ENCODE results near the gene ZBTB17.

The ZBTB17 gene

DNA sequence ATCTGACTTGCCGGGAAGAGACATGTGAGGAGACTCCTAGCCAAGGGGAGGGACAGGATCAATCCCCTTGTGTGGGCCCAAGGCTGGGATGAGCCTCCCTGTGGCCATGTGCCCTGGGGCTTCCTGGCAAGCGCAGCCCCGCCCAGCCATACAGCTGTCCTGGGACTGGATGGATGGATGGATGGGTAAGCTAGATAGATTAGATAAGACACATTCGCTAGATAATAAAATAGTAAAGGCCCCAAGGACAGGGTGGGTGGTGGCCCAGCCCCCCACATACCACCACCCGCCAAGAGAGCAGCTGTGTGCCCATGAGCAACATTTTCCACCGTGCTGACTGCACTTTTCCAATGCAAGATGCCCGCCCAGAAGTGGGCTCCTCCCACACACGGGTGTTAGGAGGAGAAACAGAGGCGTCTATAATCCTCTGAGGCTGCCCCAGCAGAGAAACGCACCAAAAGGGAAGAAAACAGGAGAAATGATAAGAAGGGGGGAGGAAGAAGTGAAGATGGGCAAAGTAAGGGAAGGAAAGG lies 25.1 kb downstream of the ZBTB17 start:
- H3K36me3 ChIP-seq (ENCODE audit: insufficient read depth, low read length) = peaks cover 31% of the 10 kb centered on the region; the same call in 1 of the 2 replicates
- H3K9ac ChIP-seq (ENCODE audit: low read depth, low read length, poor library complexity, severe bottlenecking) = no peak overlapping the region
- no peak for TF ChIP-seq EZH2phosphoT487 (IDR thresholded peaks at IDR 0.05; ENCODE audit: borderline replicate concordance)
- TF ChIP-seq, protein P1, sequence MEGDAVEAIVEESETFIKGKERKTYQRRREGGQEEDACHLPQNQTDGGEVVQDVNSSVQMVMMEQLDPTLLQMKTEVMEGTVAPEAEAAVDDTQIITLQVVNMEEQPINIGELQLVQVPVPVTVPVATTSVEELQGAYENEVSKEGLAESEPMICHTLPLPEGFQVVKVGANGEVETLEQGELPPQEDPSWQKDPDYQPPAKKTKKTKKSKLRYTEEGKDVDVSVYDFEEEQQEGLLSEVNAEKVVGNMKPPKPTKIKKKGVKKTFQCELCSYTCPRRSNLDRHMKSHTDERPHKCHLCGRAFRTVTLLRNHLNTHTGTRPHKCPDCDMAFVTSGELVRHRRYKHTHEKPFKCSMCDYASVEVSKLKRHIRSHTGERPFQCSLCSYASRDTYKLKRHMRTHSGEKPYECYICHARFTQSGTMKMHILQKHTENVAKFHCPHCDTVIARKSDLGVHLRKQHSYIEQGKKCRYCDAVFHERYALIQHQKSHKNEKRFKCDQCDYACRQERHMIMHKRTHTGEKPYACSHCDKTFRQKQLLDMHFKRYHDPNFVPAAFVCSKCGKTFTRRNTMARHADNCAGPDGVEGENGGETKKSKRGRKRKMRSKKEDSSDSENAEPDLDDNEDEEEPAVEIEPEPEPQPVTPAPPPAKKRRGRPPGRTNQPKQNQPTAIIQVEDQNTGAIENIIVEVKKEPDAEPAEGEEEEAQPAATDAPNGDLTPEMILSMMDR (conservative IDR thresholded peaks at IDR 0.05; ENCODE audit: low read length) = no peak
- H3K9me2 ChIP-seq (replicated peaks; ENCODE audit: low read depth, low read length) = no peaks in the 10 kb centered on the region
- H3K4me2 ChIP-seq (ENCODE audit: low read depth, low read length, poor library complexity, severe bottlenecking) = no peak overlapping the region
- H4K20me1 ChIP-seq (ENCODE audit: insufficient read depth, low read length, poor library complexity, severe bottlenecking) = peaks cover 17% of the 10 kb centered on the region
- H2AFZ ChIP-seq (ENCODE audit: low read length) = no peak overlapping the region
- no peak overlapping the region for H3K4me3 ChIP-seq (ENCODE audit: low read length, poor library complexity, severe bottlenecking)
- H3K9me3 ChIP-seq (ENCODE audit: insufficient read depth, low read depth, low read length) = no peaks in the 10 kb centered on the region
- H3K27me3 ChIP-seq (ENCODE audit: insufficient read depth, low read length, poor library complexity, severe bottlenecking) = no peaks in the 10 kb centered on the region
- H3F3A ChIP-seq (ENCODE audit: low read depth) = no peaks in the 10 kb centered on the region
- peaks cover 59% of the 10 kb centered on the region for H3K79me2 ChIP-seq (ENCODE audit: insufficient read depth, low read length)
- peaks cover 5% of the 10 kb centered on the region for H3K4me1 ChIP-seq (ENCODE audit: insufficient read depth, low read length, poor library complexity, severe bottlenecking)

DNA sequence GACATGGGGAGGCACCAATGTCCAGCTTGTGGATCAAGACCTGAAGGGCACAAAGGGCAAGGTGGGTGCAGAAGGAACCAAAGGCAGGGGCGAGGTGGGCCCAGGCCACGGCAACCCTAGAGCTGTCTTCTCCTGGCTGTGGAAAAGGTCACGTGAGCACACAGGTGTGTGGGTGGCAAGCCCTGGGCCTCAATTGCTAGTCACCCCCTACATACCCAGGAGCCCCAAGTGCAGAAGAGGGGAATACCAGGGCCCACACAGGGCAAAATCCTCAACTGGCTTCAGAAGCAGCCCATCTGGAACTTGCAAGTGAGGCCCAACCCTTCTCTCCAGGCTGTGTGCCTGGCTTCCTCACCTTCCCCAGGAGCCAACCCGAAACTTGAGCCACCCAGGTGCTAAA lies 25.6 kb downstream of the ZBTB17 start:
- H3K4me3 ChIP-seq (ENCODE audit: low read length, poor library complexity, severe bottlenecking) = no peak overlapping the region
- no peaks in the 10 kb centered on the region for H3K9me2 ChIP-seq (replicated peaks; ENCODE audit: low read depth, low read length)
- peaks cover 19% of the 10 kb centered on the region for H4K20me1 ChIP-seq (ENCODE audit: insufficient read depth, low read length, poor library complexity, severe bottlenecking)
- H3F3A ChIP-seq (ENCODE audit: low read depth) = no peaks in the 10 kb centered on the region
- peaks cover 55% of the 10 kb centered on the region; the same call in 1 of the 2 replicates for H3K79me2 ChIP-seq (ENCODE audit: insufficient read depth, low read length)
- H3K27me3 ChIP-seq (ENCODE audit: insufficient read depth, low read length, poor library complexity, severe bottlenecking) = no peaks in the 10 kb centered on the region
- no peak overlapping the region for H3K9ac ChIP-seq (ENCODE audit: low read depth, low read length, poor library complexity, severe bottlenecking)
- H2AFZ ChIP-seq (ENCODE audit: low read length) = no peak overlapping the region
- H3K36me3 ChIP-seq (ENCODE audit: insufficient read depth, low read length) = peaks cover 37% of the 10 kb centered on the region; the same call in 1 of the 2 replicates
- H3K4me2 ChIP-seq (ENCODE audit: low read depth, low read length, poor library complexity, severe bottlenecking) = no peak overlapping the region
- peaks cover 5% of the 10 kb centered on the region for H3K4me1 ChIP-seq (ENCODE audit: insufficient read depth, low read length, poor library complexity, severe bottlenecking)
- TF ChIP-seq, protein P1 (conservative IDR thresholded peaks at IDR 0.05; ENCODE audit: low read length) = no peak
- no peak for TF ChIP-seq EZH2phosphoT487 (IDR thresholded peaks at IDR 0.05; ENCODE audit: borderline replicate concordance)
- H3K9me3 ChIP-seq (ENCODE audit: insufficient read depth, low read depth, low read length) = no peaks in the 10 kb centered on the region

DNA sequence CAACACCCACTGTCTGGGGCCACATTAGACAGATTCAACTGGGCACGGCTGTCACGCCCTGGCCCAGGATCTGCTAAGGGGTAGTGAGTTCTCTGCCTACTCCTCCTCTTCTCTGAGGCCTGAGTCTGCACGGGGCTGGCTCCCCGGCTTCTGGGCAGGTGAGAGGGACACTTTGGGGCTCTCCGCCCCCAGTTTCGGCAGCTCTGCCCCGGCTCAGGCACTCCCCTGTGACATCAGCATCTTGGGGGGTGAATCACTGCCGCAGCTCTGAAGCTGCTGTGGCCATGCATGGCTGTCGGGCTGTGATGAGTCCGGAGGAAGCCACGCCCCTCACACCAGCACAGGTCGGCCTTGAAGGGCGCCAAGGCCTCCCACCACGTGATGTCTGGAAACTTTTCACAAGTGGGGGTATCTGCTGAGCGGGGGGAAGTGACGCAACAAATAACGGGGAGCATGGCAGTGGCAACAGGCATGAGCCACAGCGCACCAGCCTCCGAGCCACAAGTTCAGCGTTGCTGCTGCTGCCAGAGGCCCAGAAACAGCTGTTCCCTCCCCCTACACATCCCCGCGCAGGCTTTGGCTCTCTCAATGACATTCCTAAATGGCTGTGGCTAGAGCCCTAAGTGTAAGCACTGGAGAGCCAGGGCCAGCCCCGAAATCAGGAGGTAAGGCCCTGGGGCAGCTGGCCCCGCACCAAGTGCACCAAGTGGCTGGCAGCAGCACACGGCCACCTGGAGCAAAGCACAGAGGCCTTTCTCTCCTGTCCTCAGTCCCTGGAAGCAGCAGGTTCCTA lies 26.3 kb downstream of the ZBTB17 start:
- peaks cover 20% of the 10 kb centered on the region for H4K20me1 ChIP-seq (ENCODE audit: insufficient read depth, low read length, poor library complexity, severe bottlenecking)
- peaks cover 43% of the 10 kb centered on the region; the same call in 1 of the 2 replicates for H3K36me3 ChIP-seq (ENCODE audit: insufficient read depth, low read length)
- no peak overlapping the region for H3K9ac ChIP-seq (ENCODE audit: low read depth, low read length, poor library complexity, severe bottlenecking)
- no peaks in the 10 kb centered on the region for H3K9me3 ChIP-seq (ENCODE audit: insufficient read depth, low read depth, low read length)
- no peaks in the 10 kb centered on the region for H3F3A ChIP-seq (ENCODE audit: low read depth)
- no peak overlapping the region for H3K4me3 ChIP-seq (ENCODE audit: low read length, poor library complexity, severe bottlenecking)
- no peaks in the 10 kb centered on the region for H3K27me3 ChIP-seq (ENCODE audit: insufficient read depth, low read length, poor library complexity, severe bottlenecking)
- no peaks in the 10 kb centered on the region for H3K9me2 ChIP-seq (replicated peaks; ENCODE audit: low read depth, low read length)
- no peak overlapping the region for H3K4me2 ChIP-seq (ENCODE audit: low read depth, low read length, poor library complexity, severe bottlenecking)
- TF ChIP-seq, protein P1 (conservative IDR thresholded peaks at IDR 0.05; ENCODE audit: low read length) = no peak
- TF ChIP-seq EZH2phosphoT487 (IDR thresholded peaks at IDR 0.05; ENCODE audit: borderline replicate concordance) = no peak
- H3K4me1 ChIP-seq (ENCODE audit: insufficient read depth, low read length, poor library complexity, severe bottlenecking) = peaks cover 5% of the 10 kb centered on the region
- peaks cover 50% of the 10 kb centered on the region; the same call in 1 of the 2 replicates for H3K79me2 ChIP-seq (ENCODE audit: insufficient read depth, low read length)
- H2AFZ ChIP-seq (ENCODE audit: low read length) = no peak overlapping the region

Measured in Loucy (cell line).